Measurements from ENCODE around the gene SLC25A19. TPM values are rescaled to one million over a fixed set of nuclear protein-coding genes. Genes with fewer than 3 reads are reported as not detected.
A peak's percentile ranks its signal among the peaks of the same experiment; 100 is the strongest.

The SLC25A19 gene
- total and polyA plus RNA-seq, 9 of the 15 experiments (the other 6 are each of a cell fraction or from before 2014, with no cell fraction given), result 33.4 to 76.6 (median 55.3) TPM

DNA sequence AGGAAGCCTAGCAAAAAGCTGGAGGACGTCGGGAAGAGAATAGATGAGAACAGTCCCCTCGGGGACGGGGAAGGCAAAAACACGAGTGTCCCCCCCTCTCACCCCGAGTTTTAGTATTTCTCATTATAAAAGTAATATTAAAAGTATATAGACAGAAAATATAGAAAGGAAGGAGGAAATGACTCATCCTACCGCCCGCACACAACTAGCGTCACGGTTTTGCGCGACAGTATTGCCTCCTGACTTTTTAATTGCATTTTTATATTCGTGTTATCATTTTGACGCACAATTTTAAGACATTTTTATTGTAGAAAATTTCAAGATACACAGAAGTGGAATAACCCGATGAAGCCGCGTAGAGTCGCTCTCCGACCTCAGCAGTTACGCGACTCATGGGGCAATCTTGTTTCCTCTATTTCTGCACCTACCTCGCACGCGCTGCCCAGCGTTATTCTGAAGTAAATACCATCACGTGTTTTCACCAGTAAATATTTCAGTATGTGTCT, 652 bp upstream of the SLC25A19 start (continued):
- TF ChIP-seq POLR3G (IDR thresholded peaks at IDR 0.05; ENCODE audit: extremely low read depth, insufficient read length, insufficient replicate concordance), result no peak
- no peak for TF ChIP-seq PHF21A (IDR thresholded peaks at IDR 0.05; ENCODE audit: borderline replicate concordance, low read depth)
- 0 out of 2 replicates have a peak, but pooled peaks have one; percentile 9 for TF ChIP-seq SMC3 (conservative IDR thresholded peaks at IDR 0.05; ENCODE audit: insufficient read depth, low read depth, low read length)
- peak; percentile 77 for TF ChIP-seq SMARCE1 (IDR thresholded peaks at IDR 0.05)
- TF ChIP-seq C11orf30 (IDR thresholded peaks at IDR 0.05; ENCODE audit: low read depth), result 0 out of 2 replicates have a peak, but pooled peaks have one; percentile 35
- TF ChIP-seq RAD51 (IDR thresholded peaks at IDR 0.05; ENCODE audit: borderline replicate concordance, low read depth), result peak; percentile 44; the same call in 1 of the 2 replicates
- 0 out of 2 replicates have a peak, but pooled peaks have one; percentile 13 for TF ChIP-seq NCOA1 (IDR thresholded peaks at IDR 0.05; ENCODE audit: low read depth)
- TF ChIP-seq, protein P1, sequence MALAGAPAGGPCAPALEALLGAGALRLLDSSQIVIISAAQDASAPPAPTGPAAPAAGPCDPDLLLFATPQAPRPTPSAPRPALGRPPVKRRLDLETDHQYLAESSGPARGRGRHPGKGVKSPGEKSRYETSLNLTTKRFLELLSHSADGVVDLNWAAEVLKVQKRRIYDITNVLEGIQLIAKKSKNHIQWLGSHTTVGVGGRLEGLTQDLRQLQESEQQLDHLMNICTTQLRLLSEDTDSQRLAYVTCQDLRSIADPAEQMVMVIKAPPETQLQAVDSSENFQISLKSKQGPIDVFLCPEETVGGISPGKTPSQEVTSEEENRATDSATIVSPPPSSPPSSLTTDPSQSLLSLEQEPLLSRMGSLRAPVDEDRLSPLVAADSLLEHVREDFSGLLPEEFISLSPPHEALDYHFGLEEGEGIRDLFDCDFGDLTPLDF (CRISPR knock-in tag; IDR thresholded peaks at IDR 0.05), result no peak
- no peak for TF ChIP-seq ZNF3 (CRISPR knock-in tag; IDR thresholded peaks at IDR 0.05)
- TF ChIP-seq, protein P2, sequence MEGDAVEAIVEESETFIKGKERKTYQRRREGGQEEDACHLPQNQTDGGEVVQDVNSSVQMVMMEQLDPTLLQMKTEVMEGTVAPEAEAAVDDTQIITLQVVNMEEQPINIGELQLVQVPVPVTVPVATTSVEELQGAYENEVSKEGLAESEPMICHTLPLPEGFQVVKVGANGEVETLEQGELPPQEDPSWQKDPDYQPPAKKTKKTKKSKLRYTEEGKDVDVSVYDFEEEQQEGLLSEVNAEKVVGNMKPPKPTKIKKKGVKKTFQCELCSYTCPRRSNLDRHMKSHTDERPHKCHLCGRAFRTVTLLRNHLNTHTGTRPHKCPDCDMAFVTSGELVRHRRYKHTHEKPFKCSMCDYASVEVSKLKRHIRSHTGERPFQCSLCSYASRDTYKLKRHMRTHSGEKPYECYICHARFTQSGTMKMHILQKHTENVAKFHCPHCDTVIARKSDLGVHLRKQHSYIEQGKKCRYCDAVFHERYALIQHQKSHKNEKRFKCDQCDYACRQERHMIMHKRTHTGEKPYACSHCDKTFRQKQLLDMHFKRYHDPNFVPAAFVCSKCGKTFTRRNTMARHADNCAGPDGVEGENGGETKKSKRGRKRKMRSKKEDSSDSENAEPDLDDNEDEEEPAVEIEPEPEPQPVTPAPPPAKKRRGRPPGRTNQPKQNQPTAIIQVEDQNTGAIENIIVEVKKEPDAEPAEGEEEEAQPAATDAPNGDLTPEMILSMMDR (IDR thresholded peaks at IDR 0.05 in 2 of 3, conservative IDR thresholded peaks at IDR 0.05 in 1 of 3; ENCODE audit: insufficient read depth in 2 of 3, low read depth in 1 of 3, low read length in 3 of 3), result peak; percentile 19 to 71 (median 57); a peak in 5 of 6 replicates
- TF ChIP-seq, protein P3, sequence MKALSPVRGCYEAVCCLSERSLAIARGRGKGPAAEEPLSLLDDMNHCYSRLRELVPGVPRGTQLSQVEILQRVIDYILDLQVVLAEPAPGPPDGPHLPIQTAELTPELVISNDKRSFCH (CRISPR knock-in tag; IDR thresholded peaks at IDR 0.05), result no peak
- TF ChIP-seq, protein P3 (tag; IDR thresholded peaks at IDR 0.05), result peak; percentile 13; the same call in 1 of the 2 replicates
- no peak for TF ChIP-seq JUNB (CRISPR knock-in tag; conservative IDR thresholded peaks at IDR 0.05)
- TF ChIP-seq RBM25 (IDR thresholded peaks at IDR 0.05; ENCODE audit: low read depth, low read length, severe bottlenecking), result no peak
- TF ChIP-seq FOXK2 (conservative IDR thresholded peaks at IDR 0.05 in 1 of 2, IDR thresholded peaks at IDR 0.05 in 1 of 2; ENCODE audit: low read depth in 2 of 2), result peak; percentile 63 to 83
- 0 out of 4 replicates have a peak, but pooled peaks of 1 of the 2 experiments have one; percentile 18 for TF ChIP-seq TRIM24 (IDR thresholded peaks at IDR 0.05)
- TF ChIP-seq RAD21 (CRISPR knock-in tag; conservative IDR thresholded peaks at IDR 0.05 in 1 of 2, IDR thresholded peaks at IDR 0.05 in 1 of 2), result peak; percentile 65 to 70
- TF ChIP-seq, protein P4, sequence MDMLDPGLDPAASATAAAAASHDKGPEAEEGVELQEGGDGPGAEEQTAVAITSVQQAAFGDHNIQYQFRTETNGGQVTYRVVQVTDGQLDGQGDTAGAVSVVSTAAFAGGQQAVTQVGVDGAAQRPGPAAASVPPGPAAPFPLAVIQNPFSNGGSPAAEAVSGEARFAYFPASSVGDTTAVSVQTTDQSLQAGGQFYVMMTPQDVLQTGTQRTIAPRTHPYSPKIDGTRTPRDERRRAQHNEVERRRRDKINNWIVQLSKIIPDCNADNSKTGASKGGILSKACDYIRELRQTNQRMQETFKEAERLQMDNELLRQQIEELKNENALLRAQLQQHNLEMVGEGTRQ (CRISPR knock-in tag; IDR thresholded peaks at IDR 0.05), result no peak
- peak; percentile 74; the same call in 1 of the 2 replicates for TF ChIP-seq SMARCC2 (IDR thresholded peaks at IDR 0.05; ENCODE audit: low read depth)
- TF ChIP-seq SMARCA5 (IDR thresholded peaks at IDR 0.05), result no peak
- TF ChIP-seq GTF2E2 (tag; IDR thresholded peaks at IDR 0.05), result peak; percentile 48; the same call in 1 of the 2 replicates
- TF ChIP-seq CEBPB (tag; IDR thresholded peaks at IDR 0.05), result peak; percentile 70
- TF ChIP-seq MED1 (CRISPR knock-in tag; IDR thresholded peaks at IDR 0.05; ENCODE audit: borderline replicate concordance), result no peak
- no peak; the same call in 1 of the 2 replicates for TF ChIP-seq SUPT5H (IDR thresholded peaks at IDR 0.05)
- peak; percentile 59 for TF ChIP-seq POLR2AphosphoS5 (IDR thresholded peaks at IDR 0.05; ENCODE audit: control insufficient read depth, insufficient read depth, low read depth, low read length)
- 0 out of 2 replicates have a peak, but pooled peaks have one; percentile 47 for TF ChIP-seq ATF1 (CRISPR knock-in tag; IDR thresholded peaks at IDR 0.05)
- TF ChIP-seq ATF1 (tag; IDR thresholded peaks at IDR 0.05), result peak; percentile 90
